Measurements from ENCODE around the gene FZD1.

Gene FZD1

DNA sequence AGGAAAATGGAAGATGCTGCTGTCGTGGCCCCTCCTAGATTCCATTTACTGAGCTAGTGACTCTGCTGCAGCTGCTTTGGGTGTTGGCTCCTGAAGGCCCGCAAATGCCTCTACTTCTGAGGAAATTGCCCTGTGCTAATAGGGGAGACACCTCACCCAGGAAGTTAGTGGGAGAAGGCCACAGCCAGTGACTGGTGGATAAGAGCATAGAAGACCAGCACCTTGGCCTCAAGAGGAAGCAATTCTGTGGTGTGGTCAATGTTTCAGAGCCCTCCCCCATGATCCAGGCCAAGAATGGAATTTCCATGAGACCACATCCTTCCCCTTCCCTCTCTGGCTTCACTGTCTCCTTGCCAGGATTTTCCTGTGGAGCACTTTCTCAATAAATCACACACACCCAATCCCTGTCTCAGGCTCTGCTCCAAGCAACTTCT, 25.0 kb upstream of the FZD1 start:
- TF ChIP-seq RAD21 (IDR thresholded peaks at IDR 0.05; ENCODE audit: low read depth) = no peak

DNA sequence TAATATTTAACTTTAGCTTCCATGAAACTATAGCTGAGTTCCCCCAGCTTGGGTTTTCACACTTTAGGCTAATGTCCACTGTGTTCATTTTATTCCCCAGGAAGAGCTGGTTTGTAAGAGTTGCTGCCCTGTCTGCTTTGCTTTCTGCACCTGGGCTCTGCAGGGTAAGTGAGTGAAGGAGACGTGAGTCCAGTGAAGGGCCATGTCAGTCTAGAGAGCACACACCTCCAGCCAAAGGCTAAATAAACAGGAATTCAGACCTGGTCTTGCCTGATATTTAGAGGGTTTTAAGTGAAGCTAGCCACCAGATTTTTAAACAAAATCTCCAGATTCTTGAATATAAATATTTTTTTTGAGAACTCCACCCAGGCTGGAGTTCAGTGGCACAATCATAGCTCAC, 24.5 kb upstream of the FZD1 start:
- TF ChIP-seq TAF1 (IDR thresholded peaks at IDR 0.05; ENCODE audit: low read depth) = no peak
- no peak for TF ChIP-seq EP300 (IDR thresholded peaks at IDR 0.05; ENCODE audit: borderline replicate concordance)
- no peak for TF ChIP-seq EGR1 (IDR thresholded peaks at IDR 0.05)
- no peak for TF ChIP-seq FOXM1 (IDR thresholded peaks at IDR 0.05; ENCODE audit: borderline replicate concordance, low read depth)
- no peak for TF ChIP-seq TEAD4 (IDR thresholded peaks at IDR 0.05)

DNA sequence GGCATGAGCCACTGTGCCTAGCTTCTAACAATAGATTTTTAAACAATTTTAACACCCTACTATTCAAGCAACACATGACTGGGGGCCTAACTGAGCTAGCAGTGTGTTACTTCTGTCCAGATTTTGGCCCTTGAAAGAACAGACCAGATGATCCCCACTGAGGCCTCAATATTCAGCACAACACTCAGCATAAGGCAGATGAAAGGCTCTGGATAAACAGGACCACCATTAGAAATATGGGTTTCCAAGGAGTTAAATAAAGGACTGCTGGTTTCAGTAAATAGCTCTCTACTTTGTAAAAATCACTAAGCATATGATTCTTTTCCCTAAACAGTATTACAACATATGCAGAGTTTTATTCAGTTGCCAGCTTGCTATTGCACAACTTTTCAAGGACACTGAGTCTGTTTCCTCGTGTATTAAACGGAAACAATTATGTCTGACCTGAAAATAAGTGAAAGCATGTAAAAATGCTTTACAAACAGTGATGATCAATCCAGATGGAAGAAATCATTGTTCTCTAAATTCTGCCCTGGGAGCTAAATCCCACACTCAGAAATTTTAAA, 23.8 kb upstream of the FZD1 start:
- no peak for TF ChIP-seq FOXM1 (IDR thresholded peaks at IDR 0.05; ENCODE audit: borderline replicate concordance, low read depth)
- TF ChIP-seq NFIC (IDR thresholded peaks at IDR 0.05) = no peak
- TF ChIP-seq, protein P1, sequence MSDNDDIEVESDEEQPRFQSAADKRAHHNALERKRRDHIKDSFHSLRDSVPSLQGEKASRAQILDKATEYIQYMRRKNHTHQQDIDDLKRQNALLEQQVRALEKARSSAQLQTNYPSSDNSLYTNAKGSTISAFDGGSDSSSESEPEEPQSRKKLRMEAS (IDR thresholded peaks at IDR 0.05) = no peak
- no peak for TF ChIP-seq TCF12 (IDR thresholded peaks at IDR 0.05; ENCODE audit: low read depth)
- TF ChIP-seq EP300 (IDR thresholded peaks at IDR 0.05; ENCODE audit: borderline replicate concordance) = no peak
- TF ChIP-seq CEBPB (IDR thresholded peaks at IDR 0.05) = no peak
- TF ChIP-seq TEAD4 (IDR thresholded peaks at IDR 0.05) = no peak
- no peak for TF ChIP-seq YY1 (IDR thresholded peaks at IDR 0.05; ENCODE audit: low read depth)
- TF ChIP-seq RAD21 (IDR thresholded peaks at IDR 0.05; ENCODE audit: low read depth) = no peak
- TF ChIP-seq ZBTB7A (IDR thresholded peaks at IDR 0.05; ENCODE audit: low read depth) = no peak
- TF ChIP-seq CREB1 (IDR thresholded peaks at IDR 0.05; ENCODE audit: low read depth) = no peak
- no peak for TF ChIP-seq TAF1 (IDR thresholded peaks at IDR 0.05; ENCODE audit: low read depth)
- no peak for TF ChIP-seq EGR1 (IDR thresholded peaks at IDR 0.05)
- TF ChIP-seq, protein P2, sequence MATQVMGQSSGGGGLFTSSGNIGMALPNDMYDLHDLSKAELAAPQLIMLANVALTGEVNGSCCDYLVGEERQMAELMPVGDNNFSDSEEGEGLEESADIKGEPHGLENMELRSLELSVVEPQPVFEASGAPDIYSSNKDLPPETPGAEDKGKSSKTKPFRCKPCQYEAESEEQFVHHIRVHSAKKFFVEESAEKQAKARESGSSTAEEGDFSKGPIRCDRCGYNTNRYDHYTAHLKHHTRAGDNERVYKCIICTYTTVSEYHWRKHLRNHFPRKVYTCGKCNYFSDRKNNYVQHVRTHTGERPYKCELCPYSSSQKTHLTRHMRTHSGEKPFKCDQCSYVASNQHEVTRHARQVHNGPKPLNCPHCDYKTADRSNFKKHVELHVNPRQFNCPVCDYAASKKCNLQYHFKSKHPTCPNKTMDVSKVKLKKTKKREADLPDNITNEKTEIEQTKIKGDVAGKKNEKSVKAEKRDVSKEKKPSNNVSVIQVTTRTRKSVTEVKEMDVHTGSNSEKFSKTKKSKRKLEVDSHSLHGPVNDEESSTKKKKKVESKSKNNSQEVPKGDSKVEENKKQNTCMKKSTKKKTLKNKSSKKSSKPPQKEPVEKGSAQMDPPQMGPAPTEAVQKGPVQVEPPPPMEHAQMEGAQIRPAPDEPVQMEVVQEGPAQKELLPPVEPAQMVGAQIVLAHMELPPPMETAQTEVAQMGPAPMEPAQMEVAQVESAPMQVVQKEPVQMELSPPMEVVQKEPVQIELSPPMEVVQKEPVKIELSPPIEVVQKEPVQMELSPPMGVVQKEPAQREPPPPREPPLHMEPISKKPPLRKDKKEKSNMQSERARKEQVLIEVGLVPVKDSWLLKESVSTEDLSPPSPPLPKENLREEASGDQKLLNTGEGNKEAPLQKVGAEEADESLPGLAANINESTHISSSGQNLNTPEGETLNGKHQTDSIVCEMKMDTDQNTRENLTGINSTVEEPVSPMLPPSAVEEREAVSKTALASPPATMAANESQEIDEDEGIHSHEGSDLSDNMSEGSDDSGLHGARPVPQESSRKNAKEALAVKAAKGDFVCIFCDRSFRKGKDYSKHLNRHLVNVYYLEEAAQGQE (IDR thresholded peaks at IDR 0.05; ENCODE audit: low read depth) = no peak
- TF ChIP-seq, protein P3, sequence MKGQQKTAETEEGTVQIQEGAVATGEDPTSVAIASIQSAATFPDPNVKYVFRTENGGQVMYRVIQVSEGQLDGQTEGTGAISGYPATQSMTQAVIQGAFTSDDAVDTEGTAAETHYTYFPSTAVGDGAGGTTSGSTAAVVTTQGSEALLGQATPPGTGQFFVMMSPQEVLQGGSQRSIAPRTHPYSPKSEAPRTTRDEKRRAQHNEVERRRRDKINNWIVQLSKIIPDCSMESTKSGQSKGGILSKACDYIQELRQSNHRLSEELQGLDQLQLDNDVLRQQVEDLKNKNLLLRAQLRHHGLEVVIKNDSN (IDR thresholded peaks at IDR 0.05) = no peak

DNA sequence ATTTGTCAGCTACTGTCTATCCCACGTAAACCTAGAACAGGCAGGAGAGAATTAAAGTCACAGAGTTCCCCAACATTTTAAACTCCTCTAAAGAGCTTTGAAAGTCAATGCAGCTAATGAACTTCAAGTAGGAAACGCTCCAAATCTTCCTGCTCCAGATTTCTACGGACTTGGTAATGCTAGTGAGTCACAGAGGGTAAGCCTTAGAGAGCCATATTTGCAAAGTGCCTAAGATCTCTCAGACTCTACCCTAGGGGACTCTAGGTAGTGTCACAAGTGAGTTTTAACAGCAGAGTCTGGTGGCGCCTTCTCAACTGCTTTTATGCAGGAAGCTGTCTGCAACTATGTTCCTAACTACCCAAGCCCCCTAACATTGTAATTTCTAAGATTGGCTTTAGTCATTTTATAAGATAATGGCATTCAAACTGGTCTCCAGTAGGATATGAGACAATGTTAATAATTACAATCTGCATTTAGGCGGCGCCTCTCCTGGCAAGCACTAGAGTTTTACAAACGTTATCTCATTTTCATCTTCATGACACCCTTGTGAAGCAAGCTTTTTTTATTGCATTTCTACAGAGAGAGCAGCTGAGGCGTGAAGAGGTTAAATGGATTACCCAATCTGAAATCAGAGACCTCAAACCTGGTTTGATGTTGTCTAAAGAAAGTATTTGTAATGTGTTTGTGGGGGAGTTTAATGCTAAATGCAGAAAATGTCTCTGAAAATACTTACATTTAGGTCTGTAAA, 22.0 kb upstream of the FZD1 start:
- TF ChIP-seq FOXM1 (IDR thresholded peaks at IDR 0.05; ENCODE audit: borderline replicate concordance, low read depth) (no peak), CEBPB (IDR thresholded peaks at IDR 0.05) (peak; percentile 64), TEAD4 (IDR thresholded peaks at IDR 0.05) (no peak), NFIC (IDR thresholded peaks at IDR 0.05) (0 out of 2 replicates have a peak, but pooled peaks have one; percentile 2)
- TF ChIP-seq, protein P1 (IDR thresholded peaks at IDR 0.05) = no peak

DNA sequence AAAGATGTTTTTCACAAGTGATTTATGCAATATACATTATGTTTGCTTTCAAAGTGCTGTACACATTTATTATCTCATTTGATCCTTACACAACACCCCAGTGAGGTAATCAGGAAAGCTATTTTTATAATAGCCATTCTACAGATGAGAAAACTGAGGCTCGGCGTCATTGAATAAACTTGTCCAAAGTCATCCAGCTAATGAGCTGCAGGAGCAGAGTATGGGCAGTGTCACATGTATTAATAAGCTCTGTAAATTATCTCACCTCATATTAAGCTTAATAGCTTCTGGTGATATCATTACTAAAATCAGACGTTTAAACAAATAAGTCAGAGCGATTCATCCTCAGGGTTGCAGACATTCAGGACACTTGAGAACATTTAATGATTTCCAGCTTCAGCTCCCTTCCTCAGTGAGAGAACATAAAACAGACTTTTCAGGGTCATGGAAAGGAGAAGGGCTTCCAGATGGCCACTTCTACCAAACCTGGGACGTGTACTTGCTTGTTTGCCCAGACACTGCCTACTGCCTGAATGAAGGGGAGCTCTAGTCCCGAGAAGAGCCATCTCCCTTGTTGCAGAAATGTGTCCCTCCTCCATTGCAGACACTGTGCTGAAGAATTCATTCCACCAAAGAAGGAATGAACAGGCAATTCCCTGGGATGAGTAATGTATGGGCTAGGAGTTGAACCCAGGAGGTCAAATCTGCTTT, 20.5 kb upstream of the FZD1 start:
- TF ChIP-seq TAF1 (IDR thresholded peaks at IDR 0.05; ENCODE audit: low read depth) = no peak
- TF ChIP-seq, protein P1 (IDR thresholded peaks at IDR 0.05) = no peak
- TF ChIP-seq, protein P2 (IDR thresholded peaks at IDR 0.05; ENCODE audit: low read depth) = no peak

DNA sequence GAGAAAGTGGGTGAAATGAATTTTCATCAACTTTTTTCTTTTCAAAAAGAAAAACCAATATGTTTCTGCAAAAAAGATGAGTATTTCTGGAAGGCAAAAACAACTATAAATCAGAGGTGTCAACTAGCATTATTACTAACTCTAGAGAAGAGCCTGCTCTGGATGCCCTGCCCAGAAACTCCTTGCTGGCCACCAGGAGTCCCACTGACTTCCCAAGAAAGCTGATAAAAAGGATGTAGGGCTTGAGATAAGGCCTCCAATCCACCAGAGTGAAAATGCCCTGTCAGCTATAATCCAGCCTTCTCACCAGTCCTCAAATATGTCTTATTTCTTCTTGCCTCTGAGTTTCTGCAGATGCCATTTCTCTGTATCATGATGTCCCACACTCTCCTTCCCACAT, 16.7 kb upstream of the FZD1 start:
- TF ChIP-seq EP300 (IDR thresholded peaks at IDR 0.05; ENCODE audit: borderline replicate concordance) (no peak), NFIC (IDR thresholded peaks at IDR 0.05) (no peak), EGR1 (IDR thresholded peaks at IDR 0.05) (no peak), TEAD4 (IDR thresholded peaks at IDR 0.05) (no peak), ZBTB7A (IDR thresholded peaks at IDR 0.05; ENCODE audit: low read depth) (no peak), TCF12 (IDR thresholded peaks at IDR 0.05; ENCODE audit: low read depth) (no peak), CEBPB (IDR thresholded peaks at IDR 0.05) (no peak), RAD21 (IDR thresholded peaks at IDR 0.05; ENCODE audit: low read depth) (no peak), CREB1 (IDR thresholded peaks at IDR 0.05; ENCODE audit: low read depth) (no peak), TAF1 (IDR thresholded peaks at IDR 0.05; ENCODE audit: low read depth) (no peak), FOXM1 (IDR thresholded peaks at IDR 0.05; ENCODE audit: borderline replicate concordance, low read depth) (no peak), YY1 (IDR thresholded peaks at IDR 0.05; ENCODE audit: low read depth) (no peak)
- TF ChIP-seq, protein P3 (IDR thresholded peaks at IDR 0.05) = no peak
- TF ChIP-seq, protein P1 (IDR thresholded peaks at IDR 0.05) = no peak
- TF ChIP-seq, protein P2 (IDR thresholded peaks at IDR 0.05; ENCODE audit: low read depth) = no peak
